DLD1 (cell line): Measurements from ENCODE around the gene MEGF11.

Source experiments
- in situ Hi-C: cut with HindIII; loops from 2 replicates; pipeline ENCODE4 v1.10.0; 2017; ENCODE audit warnings: low sequenced_read_pairs

MEGF11 gene

DNA sequence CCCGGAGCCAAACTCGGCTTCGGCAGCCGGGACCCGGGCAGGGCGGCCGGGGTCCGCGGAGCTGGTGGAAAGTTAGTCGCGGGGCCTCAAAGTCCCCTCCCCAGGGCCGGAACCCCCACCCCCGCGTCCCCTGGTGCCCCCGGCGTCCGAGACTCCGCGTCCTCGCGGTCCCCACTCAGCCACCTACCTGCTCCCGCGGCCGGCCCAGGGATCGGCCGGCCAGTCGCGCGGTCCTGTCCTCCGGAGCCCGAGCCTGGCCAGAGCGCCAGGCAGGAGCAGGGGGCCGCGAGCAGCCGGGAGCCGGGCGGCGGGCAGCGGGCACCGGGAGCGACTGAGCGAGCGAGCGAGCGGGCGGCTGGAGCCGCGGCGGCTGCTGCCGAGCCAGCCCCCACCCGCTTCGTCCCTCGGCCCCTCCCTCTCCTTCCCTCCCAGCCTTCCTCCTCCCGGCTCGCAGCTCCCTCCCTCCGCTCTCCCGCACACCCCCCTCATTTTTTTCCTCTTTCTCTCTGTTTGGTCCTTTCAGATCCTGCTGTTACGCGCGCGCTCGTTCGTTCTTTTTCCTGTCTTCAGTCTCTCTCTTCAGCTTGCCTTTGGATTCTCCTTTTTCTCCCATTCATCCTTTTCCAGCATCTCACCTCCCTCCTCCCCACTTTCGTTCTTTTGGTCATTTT is at the start of gene MEGF11:
MEGF11 (minus strand) TSS at position 333 of the 671 bp plus-strand sequence. CDS start 125,347 bp downstream, outside the sequence.
- in situ Hi-C loops, result no loop called here

DNA sequence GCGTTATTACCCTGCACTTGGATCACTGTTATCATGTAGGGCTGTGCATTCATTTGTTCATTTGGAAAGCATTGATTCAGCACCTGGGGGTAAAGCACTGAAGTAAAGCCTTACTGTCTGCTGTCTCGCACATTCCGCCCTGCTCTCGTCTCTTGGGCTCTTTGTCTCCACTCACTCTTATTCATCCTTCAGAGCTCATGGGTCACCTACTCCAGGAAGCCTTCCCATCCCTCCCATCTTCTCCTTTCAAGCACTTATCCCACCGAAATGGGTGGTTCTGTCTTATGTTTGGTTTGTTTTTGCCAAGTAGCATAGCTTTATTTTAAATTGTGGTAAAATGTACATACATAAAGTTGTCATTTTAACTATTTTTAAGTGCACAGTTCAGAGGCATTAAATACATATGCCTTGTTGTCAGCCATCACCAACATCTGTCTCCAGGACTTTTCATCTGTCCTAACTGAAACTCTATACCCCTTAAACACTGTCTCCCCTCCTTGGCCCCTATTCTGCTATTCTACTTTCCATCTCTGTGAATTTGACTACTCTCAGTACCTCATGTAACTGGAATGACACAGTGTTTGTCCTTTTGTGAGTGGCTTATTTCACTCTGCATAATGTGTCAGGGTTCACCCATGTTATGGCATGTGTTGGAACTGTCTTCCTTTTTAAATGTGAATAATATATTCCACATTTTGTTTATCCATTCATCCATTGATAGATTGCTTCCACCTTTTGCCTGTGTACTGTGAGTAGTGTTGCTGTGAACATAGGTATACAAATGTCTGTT is 49.1 kb upstream of the MEGF11 start:
- in situ Hi-C loops, result no loop called here

DNA sequence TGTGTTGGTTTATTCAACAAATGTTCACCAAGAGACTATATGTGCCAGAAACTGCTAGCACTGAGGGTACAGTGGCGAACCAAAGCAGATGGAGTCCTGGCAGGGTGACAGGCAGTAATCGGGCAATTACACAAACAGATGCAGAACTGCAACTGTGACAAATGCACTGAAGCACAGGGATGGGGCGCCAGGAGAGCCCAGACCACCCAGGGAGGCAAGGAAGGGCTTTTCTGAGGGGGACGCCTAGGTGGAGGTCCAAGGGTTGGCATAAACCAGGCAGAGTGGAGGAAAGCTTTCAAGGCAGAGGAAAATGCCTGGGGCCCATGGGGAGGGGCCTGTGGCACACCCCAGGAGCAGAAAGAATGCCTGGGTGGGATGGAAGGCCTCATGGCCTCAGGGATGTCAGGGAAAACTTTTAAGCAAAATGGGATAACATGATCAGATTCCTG is 45.3 kb upstream of the MEGF11 start:
- in situ Hi-C loops, result no loop called here

DNA sequence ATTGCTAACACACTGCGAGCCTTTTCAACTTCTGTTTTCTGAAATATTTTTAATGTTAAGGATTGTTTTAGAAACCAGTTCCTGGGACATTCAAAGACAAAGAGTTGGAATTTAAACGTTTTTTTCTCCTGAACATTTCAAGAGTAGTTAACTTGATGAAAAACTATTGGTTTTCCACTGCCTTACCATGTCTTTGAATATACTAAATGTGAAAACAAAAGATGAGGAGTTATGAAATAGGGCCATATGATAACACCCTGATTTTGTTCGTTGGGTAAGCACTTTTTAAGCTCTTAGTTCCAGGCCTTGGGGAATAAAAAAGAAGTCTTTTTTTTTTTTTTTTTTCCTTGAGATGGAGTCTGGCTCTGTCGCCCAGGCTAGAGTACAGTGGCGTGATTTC is 42.6 kb upstream of the MEGF11 start:
- in situ Hi-C loops, result no loop called here

DNA sequence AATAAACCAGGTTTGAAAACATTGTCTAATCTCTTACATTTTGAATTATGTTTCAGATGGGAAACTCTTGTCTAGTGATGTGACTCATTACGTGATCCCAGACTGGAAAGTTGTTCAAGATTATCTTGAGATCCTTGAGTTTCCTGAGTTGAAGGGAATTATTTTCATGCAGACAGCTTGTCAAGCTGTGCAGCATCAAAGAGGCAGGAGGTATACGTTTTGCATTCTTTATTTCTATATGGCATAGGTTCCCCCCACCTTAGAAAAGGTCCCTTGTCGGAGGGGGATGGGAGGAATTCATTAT is 41.3 kb upstream of the MEGF11 start:
- in situ Hi-C loops, result no loop called here

DNA sequence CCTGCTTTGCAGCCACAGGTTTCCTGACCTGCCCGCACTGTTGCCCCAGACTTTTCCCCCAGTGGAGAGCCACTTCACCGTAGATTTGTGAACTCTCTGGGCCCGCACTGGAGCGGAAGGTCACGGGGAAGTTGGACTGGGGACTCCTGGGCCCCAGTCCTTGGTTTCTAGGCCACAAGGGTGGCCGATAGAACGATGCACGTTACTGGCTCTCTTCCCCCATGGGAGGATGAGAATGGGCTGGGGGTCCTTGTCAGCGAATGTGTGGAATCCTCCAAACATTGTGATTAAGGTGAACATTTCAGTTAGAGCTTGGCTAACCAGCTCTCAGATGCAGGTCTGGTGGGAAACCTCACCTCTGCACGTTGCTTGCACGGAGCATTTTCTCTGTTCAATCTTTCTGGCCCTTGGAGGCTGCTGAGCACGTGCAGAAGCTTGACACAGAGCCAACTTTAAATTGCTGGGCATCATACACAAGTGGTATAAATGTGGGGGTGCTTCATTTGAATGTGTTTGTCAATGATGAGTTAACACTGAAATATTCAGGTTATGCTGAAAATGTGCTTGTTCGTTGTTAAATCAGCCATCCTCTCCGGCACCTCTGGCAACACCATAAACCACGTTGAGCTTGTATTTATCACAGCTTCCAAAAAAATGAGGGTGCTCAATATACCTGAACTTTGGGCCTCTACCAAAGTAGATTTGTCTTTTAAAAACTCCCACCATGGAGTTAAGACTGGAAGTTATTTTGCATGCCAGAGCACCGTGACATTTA is 40.8 kb upstream of the MEGF11 start:
- in situ Hi-C loops, result no loop called here

DNA sequence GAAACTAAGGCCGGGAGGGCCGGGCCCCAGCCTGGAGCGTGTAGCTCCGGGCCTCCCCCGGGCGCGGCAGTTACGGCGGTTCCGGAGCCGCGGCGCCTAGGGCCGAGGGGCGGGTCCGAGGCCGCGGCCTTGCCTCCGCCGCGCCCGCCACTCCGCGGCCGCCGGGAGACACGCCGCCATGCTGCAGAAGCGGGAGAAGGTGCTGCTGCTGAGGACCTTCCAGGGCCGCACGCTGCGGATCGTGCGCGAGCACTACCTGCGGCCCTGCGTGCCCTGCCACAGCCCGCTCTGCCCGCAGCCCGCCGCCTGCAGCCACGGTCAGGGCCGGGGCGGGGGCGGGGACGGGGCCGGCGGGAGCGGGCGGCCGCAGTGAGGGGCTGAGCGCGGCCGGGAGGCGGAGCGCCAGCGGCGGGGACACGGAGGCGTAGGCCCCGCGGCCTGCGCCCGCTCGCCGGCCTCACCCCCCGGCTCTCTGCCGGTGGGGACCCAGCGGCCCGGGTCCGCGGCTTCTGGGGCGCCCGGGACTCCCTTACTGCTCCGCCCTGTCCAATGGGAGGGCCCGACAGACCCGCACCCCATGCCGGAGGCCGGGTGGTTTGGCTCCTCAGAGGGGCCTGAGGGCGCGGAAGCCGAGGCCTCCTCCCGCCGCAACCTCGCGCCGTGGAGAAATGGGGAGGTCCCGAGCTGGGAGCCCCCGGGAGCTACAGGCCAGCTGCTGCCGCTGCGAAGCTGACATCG is 40.0 kb upstream of the MEGF11 start, which contains the start of gene DIS3L:
DIS3L (plus strand) TSS at position 150 of the 738 bp plus-strand sequence; CDS start at position 179, 29 bp downstream.
- in situ Hi-C loops, result no loop called here

DNA sequence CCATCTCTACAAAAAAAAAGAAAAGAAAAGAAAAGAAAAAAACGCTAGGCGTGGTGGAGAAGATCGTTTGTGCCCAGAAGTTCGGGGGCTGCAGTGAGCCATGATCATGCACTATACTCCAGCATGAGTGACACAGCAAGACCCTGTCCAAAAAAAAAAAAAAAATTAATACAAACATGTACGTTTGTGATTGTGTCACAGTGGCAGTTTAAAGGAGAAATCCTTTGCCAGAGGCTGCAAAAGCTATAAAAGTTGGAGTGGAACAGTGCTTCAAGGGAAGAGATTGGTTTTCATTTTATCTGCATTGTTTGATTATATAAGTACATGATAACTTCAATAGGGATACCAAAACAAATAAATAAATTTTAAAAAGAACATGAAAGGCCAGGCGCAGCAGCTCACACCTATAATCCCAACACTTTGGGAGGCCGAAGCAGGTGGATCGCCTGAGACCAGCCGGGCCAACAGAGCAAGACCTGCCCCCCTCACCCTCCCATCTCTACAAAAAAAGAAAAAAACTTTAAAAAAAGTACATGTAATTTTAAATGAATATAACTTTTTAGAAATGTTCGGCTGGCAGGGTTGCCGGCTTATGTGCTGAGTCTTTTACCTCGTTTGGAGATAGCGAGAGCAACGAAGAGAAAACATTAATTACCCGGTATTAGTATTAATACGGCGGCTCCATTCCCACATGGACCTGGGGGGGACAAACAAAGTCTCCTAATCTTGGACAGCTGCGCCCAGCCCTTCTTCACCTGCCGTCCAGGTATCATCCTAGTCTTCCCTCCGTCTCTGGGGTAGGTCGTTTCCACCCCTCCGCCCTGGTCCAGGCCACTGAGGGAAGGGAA is 39.2 kb upstream of the MEGF11 start:
- in situ Hi-C loops, result no loop called here

DNA sequence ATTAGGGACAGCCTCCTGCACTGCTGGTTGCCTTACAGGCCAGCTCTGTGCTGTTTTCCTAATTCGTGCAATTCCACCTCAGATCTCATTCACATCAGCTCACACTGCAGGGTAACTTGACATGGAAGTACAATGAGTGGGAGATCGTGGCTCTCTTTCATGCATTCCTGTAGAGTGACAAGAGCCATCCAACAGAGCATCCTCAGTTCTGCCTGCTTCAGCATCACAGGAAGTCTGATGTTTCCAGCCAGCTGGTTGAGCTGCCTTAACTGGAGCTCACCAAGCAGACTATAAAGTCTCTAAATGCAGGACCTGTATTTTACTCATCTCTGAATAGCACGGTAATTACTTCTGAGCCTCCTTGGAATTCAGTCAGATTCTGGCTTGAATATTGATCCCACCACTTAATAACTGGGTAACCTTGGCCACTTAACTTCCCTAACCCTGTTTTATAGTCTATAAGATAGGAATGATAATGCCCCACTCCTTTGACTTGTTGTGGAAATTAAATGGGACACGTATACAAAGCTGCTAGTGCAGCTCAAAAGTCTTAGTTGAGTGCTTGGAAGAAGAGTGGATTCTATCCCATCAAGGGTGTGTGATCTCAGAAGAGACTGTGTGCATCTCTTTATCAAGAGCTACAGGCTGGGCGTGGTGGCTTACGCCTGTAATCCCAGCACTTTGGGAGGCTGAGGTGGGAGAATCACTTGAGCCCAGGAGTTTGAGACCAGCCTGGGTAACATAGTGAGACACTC is 38.4 kb upstream of the MEGF11 start:
- in situ Hi-C loops, result no loop called here

DNA sequence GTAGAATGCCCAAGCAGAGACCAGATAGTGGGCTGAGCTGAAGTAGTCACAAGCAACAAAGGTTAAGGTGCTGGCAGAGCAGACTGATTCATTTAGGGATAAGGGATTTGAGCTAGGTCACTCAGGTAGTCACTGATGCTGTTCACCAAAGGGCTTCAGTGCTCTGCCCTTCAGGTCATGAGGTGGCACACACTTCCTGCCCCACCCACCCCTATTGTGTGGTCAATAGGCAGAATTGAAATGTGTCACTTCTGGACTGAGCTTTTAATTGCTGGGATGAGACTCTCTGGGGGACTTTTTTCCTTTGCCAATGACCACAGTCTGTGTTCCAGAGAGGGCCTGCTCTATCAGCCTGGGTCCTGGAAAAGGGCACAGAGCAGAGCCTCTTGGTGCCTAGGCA is 37.0 kb upstream of the MEGF11 start:
- in situ Hi-C loops, result no loop called here

DNA sequence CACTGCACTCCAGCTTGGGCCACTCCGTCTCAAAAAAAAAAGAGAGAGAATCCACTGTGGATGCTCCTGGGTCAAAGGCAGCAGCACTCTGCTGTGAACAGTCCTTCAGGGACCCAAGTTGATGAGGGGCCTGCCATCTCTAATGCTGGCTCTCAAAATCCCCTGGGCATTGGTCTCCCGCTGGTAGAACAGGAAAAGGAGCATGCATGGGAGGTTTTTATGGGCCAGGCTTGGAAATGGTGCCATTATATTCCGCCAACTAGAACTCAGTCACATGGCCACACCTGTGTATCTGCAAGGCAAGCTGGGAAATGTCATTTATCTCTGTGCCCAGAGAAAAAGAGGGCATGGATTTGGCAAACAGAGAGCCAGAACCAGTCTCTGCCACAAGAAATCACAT is 36.5 kb upstream of the MEGF11 start:
- in situ Hi-C loops, result no loop called here

DNA sequence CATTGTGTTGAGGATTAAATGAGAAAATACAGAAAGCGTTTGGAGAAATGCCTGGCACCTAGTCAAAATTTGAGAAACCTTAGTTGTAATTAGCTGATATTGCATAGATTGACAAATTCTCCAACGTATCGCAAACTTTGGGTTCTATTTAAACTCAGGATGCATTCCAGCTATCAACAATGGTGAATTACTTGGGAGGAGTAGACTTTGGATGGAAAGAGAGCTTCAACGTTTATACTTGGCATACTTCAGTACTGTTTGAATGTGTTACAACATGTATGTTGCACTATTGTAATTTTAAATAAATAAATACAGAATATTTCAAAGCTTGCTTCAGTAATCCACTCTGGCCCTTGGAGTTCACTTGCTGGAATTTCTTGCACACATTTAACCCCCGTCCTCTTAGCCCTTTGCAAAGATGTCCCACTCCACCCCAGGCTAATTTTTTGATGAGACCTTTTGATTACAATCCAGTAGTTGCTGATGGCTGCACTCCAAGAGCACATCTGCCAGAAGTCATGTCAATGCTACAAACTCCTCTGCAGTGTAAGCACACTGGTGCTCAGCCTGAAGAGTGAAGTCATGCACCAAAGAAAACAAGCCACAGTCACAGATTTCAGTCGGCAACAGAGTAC is 35.1 kb upstream of the MEGF11 start:
- in situ Hi-C loops, result no loop called here

DNA sequence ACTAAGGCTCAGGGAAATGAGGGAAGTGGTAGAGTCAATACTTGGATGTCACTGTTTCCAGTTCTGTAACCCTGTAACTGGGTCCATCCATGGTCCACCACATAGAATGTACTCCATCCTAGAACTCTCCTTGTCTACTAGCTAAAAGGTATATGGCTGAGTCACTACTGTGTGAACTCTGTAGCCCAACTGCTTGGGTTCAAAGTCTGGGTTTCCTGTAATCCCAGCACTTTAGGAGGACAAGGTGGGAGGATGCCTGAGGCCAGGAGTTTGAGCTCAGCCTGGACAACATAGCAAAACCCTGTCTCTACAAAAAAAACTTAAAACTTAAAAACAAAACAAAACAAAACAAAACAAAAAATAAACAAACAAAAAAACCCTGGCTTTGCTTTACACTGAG is 34.5 kb upstream of the MEGF11 start:
- in situ Hi-C loops, result no loop called here

DNA sequence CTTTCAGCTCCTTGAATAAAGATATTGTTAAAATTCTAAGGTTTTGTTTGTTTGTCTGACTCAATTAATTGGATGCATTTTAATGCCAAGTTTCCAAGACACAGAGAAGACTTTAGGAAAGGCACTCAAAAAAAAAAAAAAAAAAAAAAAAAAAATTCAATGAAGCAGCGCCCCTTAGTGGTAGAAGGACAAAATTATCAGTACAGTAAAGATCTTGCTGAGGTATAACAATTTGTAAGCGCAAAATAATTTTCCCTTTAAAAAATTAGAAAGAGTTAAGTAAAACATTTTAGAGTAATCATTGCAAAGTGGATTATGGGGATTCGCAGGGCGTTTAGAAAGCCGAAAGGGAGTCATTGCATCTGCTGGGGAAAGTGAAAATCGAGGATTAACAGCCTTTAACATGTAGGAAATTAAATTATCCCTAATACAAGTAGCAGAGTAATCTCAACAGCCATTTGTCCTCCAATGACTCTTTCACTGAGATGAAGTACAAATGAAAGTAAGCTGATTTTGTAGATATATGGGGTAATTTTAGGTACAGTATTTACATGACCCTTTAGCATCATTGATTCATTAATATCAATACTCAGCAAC is 34.0 kb upstream of the MEGF11 start:
- in situ Hi-C loops, result no loop called here

DNA sequence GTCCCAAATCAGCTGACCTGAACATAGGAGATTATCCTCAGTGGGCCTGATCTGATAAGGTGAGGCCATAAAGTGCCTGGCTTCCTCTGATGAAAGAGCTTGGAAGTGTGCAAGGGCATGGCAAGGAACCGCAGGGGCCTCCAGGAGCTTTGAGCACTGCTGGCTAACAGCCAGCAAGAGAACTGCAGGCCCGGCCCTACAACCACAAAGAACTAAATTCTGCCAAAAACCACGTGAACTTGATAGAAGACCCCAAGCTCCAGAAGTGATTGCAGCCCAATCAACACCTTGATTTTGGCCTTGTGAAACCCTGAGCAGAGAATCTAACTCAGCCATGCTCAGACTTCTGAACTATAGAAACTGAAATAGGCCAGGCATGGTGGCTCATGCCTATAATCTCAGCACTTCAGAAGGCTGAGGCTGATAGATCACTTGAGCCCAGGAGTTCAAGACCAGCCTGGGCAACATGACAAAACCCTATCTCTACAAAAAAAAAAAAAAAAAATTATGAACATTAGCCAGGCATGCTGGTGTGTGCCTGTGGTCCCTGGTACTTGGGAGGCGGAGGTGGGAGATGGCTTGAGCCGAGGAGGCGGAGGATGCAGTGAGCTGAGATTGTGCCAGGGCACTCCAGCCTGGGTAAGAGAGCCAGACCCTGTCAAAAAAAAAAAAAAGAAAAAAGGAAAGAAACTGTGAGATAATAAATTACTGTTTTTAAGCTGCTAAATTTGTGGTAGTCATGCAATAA is 32.2 kb upstream of the MEGF11 start:
- in situ Hi-C loops, result no loop called here

DNA sequence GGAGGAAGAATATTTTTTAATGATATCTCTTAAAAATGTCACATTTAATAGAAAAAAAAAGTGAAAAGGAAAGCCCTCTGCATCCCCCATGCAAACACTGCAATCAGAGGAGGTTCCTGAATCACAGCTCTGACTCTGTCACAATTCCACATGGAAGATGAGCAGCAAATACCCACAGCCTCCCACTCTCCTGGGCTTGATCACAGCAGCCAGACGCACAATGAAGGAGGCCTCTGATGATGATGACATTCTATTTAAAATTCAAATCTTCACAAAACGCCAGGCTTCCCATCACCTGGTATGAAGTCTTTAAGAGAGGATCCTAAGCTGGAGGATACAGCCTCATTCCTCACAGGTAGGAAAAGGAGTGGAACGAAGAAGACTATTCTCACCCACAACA is 30.7 kb upstream of the MEGF11 start:
- in situ Hi-C loops, result no loop called here

DNA sequence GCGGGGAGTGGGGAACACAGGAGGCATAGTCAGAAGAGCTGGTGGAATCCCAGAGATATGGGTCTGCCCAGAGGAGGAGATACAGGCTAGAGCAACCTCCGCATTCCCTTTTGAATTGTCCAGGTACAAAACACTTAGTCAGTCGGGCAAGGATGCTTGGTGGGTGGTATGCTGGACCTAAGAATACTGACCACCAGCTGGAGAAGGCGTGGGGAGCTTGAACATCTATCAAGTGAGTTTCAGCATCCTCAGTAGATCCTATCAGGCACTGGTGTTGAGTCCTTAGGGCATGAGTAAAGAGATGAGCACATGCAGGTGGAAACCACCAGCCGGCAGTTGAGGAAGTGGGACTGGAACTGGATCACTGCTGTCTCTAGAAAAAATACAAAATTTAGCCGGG is 25.1 kb upstream of the MEGF11 start:
- in situ Hi-C loops, result no loop called here

DNA sequence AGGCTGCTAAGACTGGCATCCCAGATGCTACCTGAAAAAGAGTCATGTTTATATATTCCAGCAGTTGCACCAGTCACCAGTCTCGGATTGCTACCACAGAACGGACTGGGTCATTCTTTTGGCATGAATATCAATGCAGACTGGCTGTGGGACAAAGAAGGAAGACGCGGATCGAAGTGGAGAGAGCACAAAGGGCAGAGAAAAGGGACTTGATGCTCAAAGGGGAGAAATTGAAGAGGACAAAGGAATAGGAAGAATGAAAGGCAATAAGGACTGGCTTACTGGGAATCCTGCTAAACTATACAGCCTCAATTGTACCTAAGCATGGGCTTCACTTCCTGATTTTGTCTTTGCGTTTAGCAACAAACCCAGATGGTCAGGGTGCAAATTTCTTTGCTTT is 24.5 kb upstream of the MEGF11 start:
- in situ Hi-C loops, result no loop called here
